Measurements from ENCODE around the gene PCDHGA4. TPM values are rescaled to one million over a fixed set of nuclear protein-coding genes. Genes with fewer than 3 reads are reported as not detected.
A peak's percentile ranks its signal among the peaks of the same experiment; 100 is the strongest.

The PCDHGA4 gene
- total and polyA plus RNA-seq, 2 of the 8 experiments (the other 6 are each of a cell fraction or from before 2014, with no cell fraction given), result 1.4 to 1.9 TPM

DNA sequence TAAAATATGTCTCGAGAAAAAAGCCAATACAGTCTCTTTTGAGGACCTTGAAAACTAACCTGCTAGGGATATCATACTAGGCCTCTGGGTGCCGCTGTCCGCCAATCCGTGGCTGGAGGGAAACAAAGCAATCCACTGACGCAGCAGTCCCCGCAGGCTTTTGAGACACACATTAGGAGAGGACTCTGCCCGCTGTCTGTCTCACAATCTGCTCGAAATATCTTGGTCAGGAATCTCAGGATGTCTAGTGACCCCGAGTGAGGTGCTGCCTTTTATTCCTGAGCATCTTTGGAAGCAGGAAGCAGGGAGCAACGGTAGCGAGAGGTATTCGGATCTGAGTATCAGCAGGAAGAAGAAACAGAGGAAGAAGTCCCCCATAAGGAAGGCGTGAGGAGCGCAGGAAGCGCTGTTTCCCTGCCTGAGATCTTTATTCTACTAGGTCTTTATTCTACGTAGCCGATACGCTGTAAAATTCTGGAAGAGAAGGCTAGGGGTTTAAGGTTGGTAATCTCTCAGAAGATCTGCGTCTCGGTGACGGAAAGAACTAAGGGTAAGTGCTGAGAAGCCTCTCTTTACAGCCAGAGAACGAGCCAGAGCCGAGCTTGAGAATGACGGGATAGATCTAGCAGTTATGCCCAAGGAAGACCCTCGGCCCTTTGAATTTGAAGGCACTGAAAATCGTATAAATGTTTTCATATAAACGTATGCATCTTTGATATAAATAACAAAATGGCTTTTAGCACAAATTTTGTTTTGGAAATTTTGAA is 28.6 kb upstream of the PCDHGA4 start (continued):
- TF ChIP-seq SP2 (IDR thresholded peaks at IDR 0.05; ENCODE audit: low read length), result no peak
- TF ChIP-seq, protein P1, sequence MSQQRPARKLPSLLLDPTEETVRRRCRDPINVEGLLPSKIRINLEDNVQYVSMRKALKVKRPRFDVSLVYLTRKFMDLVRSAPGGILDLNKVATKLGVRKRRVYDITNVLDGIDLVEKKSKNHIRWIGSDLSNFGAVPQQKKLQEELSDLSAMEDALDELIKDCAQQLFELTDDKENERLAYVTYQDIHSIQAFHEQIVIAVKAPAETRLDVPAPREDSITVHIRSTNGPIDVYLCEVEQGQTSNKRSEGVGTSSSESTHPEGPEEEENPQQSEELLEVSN (IDR thresholded peaks at IDR 0.05), result peak; percentile 81
- peak; percentile 47; the same call in 1 of the 2 replicates for TF ChIP-seq POLR2AphosphoS5 (IDR thresholded peaks at IDR 0.05; ENCODE audit: low read depth, low read length)
- peak in 1 of 2 experiments; percentile 56; a peak in 1 of 3 replicates for TF ChIP-seq POLR2A (IDR thresholded peaks at IDR 0.05; ENCODE audit: control extremely low read depth in 1 of 2, low read depth in 2 of 2, low read length in 2 of 2)
- TF ChIP-seq RAD21 (IDR thresholded peaks at IDR 0.05 in 1 of 2, conservative IDR thresholded peaks at IDR 0.05 in 1 of 2; ENCODE audit: low read depth in 2 of 2, low read length in 2 of 2), result peak; percentile 47 to 63
- TF ChIP-seq, protein P2, sequence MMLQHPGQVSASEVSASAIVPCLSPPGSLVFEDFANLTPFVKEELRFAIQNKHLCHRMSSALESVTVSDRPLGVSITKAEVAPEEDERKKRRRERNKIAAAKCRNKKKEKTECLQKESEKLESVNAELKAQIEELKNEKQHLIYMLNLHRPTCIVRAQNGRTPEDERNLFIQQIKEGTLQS (IDR thresholded peaks at IDR 0.05; ENCODE audit: insufficient read depth, low read depth, low read length), result no peak
- TF ChIP-seq KDM4A (IDR thresholded peaks at IDR 0.05; ENCODE audit: low read depth, low read length, severe bottlenecking), result peak; percentile 64
- no peak for TF ChIP-seq POU5F1 (IDR thresholded peaks at IDR 0.05; ENCODE audit: low read depth, low read length)
- TF ChIP-seq, protein P3, sequence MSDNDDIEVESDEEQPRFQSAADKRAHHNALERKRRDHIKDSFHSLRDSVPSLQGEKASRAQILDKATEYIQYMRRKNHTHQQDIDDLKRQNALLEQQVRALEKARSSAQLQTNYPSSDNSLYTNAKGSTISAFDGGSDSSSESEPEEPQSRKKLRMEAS (IDR thresholded peaks at IDR 0.05), result peak; percentile 37; the same call in 1 of the 2 replicates
- peak; percentile 61 for TF ChIP-seq TAF1 (IDR thresholded peaks at IDR 0.05; ENCODE audit: low read depth, low read length)
- TF ChIP-seq KDM1A (IDR thresholded peaks at IDR 0.05; ENCODE audit: borderline replicate concordance, low read length), result no peak
- TF ChIP-seq TAF7 (optimal IDR thresholded peaks at IDR 0.05; ENCODE audit: borderline replicate concordance, low read depth, low read length), result peak; percentile 46
- peak; percentile 28; the same call in 1 of the 2 replicates for TF ChIP-seq CREB1 (IDR thresholded peaks at IDR 0.05)
- no peak for TF ChIP-seq TEAD4 (IDR thresholded peaks at IDR 0.05; ENCODE audit: low read depth, low read length)
- no peak for TF ChIP-seq KDM5A (IDR thresholded peaks at IDR 0.05; ENCODE audit: low read length)

All from H1 (cell line).